ENCODE data around the gene LMTK3.
"Not testable (repeated sequence)": the region's sequence is repeated elsewhere in the genome, so short reads cannot be mapped to it uniquely, and the experiment has no call there.

LMTK3 gene

DNA sequence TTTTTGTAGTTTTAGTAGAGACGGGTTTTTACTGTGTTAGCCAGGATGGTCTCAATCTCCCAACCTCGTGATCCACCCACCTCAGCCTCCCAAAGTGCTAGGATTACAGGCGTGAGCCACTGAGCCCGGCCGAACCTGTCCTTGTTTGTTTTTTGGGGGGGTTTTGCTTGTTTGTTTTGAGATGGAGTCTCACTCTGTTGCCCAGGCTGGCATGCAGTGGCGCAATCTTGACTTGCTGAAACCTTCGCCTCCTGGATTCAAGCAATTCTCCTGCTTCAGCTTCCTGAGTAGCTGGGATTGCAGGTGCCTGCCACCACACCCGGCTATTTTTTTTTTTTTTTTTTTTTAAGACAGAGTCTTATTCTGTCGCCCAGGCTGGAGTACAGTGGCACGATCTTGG, 24.9 kb downstream of the LMTK3 start:
- DNase-seq (ENCODE audit: low spot score): not testable (repeated sequence)

DNA sequence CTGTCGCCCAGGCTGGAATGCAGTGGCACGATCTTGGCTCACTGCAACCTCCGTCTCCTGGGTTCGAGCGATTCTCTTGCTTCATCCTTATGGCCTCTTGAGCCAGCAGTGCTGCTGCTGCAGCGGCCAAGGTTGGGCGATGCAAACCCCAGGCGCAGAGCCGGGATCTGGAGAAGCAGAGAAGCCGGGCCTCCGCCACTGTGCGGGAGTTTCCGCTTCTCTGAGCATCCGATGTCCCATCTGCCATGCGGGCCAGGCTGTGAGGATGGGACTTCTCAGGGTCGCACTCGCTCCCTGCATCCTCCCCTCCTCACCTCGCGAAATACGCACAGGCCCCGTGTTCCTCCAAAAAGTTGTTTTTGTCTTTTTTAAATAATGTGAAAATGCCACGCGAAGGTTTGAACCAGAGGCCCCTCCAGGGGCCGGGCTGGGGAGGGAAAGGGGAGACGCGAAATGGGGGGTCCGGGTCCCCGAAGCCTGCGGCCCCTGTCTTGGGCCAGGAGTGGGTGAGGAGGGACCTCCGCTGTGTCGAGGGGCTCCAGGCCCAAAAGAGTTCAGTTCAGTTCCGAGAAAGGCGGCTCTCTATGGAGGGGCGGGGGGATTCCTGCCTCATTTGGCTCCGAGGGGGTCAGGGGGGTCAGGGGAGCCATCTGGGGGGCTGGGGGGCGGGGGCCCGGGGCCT, 26.6 kb downstream of the LMTK3 start:
- DNase-seq (ENCODE audit: low spot score): no peak

DNA sequence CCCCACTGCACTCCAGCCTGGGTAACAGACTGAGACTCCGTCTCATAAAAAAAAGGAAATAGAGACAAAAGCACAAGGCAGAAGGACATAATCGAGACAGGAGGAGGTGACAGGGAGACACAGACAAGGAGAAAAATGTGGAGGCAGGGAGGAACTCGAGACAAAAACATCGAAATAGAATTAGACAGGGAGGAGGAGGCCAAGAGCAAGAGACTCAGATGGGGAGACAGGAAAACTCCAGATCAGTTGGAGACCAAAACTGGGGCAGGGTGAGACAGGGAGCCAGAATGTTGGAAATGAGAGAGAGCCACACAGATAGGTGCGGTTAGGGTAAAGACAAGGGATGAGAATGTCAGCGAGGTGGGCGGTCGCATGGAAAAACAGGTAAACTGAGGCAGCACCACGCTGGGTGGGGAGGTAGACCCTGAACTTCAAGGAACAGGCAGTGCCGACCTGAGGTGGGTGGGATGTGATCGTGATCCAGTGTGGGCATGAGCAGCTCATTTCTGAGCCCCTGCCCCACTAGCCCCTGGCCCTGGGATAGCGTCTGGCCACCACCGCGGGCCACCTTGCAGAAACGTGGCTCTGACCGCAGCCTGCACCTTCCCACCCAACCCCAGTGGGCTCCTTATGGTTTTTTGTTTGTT, 27.3 kb downstream of the LMTK3 start:
- no peak for DNase-seq (ENCODE audit: low spot score)

DNA sequence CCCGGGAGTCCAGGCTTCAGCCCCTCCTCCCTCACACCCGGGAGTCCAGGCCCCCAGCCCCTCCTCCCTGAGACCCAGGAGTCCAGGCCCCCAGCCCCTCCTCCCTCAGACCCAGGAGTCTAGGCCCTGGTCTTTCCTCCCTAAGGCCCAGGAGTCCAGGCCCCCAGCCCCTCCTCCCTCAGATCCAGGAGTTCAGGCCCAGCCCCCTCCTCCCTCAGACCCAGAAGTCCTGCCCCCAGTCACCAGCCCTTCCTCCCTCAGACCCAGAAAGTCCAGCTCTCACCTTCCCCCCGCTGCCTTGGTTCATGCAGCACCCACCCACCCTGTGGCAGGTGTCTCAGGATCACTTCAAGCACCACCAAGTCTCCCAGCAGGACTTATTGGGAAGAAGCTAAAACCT, 28.3 kb downstream of the LMTK3 start:
- no peak for DNase-seq (ENCODE audit: low spot score)

DNA sequence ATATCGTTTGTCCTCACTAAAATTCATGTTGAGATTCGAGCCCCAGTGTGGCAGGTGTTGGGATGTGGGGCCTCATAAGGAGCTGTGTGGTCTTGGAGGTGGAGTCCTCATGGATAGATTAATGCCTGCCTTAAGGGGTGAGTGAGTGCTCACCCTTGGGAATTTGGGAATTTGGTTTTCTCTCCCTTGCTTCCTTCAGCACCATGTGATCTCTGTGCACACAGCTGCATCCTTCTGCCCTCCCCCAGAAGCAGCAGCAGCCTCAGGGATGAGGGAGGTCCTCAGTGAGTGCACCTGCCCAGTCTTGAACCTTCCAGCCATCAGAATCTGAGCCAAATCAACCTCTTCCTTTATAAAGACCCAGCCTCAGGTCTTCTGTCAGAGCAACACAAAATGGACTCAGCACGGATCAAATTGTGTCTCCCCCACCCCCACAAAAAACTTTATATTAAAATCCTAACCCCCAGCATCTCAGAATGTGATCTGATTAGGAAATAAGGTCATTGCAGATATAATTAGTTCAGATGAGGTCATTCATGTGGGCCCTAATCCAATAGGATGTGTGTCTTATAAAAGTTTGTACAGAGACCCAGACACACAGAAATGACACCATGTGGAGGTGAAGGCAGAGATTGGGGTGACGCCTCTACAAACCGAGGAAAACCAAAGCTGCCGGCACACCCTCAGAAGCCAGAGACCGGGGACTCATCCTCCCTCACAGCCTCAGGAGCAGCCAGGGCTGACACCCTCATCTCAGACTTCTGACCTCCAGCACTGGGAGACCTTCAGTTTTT, 29.6 kb downstream of the LMTK3 start:
- no peak for DNase-seq (ENCODE audit: low spot score)

DNA sequence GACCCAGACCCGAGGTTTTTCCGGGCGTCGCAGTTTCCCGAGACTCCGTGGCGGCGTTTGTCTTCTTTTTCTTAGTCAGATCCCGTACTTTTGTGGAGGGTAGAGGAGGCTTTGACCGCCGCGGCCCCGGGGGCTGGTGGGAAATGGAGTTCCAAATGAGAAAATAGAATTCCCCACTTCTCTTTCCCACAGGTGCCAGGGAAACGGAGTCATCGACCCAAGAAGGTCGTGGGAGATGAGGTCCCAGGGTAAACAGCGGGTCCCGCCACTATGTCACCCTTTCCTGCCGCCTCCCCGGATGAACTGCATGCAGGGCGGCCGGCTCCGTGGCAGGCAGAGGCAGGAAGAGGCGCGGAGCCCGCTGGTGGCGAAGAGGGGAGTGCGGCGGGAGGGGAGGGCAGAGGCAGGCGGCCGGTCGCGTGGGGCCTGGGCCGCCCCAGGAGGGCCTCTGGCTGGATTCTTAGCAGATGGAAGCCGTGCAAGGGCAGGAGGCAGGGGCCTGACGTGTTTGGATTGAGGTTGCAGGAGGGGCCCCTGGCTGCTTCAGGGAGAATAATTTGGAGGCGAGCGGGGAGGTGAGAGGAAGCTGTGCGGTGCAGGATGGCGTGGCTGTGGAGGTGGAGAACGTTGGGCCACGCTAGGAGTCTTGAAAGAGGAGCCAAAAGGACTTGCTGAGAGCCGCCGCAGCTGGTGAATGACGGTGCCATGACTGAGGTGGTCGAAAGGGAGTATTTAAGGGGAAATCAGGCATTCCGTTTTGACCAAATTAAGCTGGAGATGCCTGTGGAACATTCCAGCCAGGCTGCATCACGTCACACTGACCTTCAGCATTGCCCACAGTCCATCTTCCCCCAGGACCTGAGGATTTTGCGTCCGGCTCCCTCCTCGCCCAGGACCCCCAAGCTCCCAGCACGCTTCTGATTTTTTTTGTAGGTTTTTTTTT, 30.8 kb downstream of the LMTK3 start:
- peak; percentile 31 for DNase-seq (ENCODE audit: low spot score)

DNA sequence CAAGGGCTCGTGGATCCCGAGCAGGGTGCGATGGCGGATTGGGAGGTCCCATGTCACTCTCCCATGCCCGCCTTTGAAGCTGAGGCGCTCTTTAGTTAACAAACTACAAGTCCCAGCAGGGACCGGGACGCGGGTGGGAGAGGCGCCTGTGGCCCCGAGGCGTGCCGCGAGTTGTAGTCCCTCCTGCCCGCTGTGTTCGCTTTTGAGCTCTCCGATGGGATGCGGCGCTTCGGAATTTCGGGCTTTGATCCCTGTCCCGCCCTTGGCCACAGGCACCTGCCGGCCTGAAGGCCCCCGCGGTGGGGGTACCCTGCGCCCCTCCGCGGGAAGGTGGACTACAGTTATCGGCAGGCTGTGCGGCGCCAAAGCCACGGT, 31.5 kb downstream of the LMTK3 start:
- DNase-seq (ENCODE audit: low spot score): no peak

DNA sequence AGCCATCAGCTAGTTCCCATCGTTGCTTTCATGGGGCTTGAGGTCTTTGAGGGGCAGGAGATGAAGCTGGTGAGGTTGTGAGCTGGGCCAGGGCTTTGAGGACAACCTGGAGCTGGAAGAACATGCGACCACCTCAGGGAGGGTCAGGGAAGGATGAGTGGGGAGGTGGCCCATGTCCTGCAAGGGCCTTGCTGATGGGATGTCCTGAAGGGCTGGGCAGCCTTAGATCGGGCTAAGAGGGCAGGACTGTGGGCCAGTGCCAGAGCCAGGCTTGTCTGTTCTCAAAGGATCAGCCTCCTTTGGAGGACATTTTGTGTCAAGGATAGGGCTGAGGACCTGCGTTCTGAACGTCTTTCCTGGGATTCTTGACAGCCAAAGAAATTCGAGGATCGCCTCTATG, 31.9 kb downstream of the LMTK3 start:
- DNase-seq (ENCODE audit: low spot score): no peak

DNA sequence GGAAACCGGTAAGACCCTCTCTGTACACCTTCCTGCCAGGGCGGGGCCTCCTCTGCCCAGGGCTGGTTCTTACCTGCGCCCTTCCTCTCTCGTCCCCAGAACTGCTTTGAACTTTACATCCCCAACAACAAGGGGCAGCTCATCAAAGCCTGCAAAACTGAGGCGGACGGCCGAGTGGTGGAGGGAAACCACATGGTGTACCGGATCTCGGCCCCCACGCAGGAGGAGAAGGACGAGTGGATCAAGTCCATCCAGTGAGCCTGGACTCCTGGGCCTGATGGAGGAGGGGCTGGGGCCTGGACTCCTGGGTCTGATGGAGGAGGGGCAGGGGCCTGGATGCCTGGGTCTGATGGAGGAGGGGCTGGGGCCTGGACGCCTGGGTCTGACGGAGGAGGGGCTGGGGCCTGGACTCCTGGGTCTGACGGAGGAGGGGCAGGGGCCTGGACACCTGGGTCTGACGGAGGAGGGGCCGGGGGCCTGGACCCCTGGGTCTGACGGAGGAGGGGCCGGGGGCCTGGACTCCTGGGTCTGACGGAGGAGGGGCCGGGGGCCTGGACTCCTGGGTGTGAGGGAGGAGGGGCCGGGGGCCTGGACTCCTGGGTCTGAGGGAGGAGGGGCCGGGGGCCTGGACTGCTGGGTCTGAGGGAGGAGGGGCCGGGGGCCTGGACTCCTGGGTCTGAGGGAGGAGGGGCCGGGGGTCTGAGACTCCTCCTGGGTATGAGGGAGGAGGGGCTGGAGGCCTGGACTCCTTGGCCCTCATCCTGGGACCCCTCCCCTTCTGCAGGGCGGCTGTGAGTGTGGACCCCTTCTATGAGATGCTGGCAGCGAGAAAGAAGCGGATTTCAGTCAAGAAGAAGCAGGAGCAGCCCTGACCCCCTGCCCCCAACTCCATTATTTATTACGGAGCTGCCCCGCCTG, 33.0 kb downstream of the LMTK3 start:
- no peak for DNase-seq (ENCODE audit: low spot score)

DNA sequence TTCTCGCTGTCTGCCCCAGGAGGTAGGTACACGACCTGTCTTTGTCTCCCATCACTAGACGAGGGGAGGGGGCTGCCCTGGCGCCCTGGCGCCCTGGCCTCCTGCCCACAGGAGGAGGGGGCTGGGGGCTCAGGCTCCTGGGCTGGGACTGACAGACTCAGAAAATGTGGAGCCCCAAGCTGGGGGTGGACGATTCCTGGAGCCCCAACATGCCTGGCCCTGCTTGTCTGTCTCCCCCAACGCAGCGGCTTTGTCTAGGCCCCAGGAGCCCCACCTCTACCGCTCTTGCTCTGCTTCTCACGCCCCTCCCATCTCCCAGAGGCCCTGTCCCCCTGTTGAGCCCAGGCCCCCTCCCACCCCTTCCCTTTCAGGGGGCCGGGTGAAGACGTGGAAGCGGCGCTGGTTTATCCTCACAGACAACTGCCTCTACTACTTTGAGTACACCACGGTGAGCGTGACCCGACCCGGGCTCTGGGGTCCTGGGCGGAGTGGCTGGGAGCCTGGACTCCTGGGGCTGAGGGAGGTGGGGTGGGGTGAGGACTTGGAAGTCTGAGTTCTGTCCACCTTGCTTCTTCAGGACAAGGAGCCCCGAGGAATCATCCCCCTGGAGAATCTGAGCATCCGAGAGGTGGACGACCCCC, 33.8 kb downstream of the LMTK3 start:
- no peak for DNase-seq (ENCODE audit: low spot score)

DNA sequence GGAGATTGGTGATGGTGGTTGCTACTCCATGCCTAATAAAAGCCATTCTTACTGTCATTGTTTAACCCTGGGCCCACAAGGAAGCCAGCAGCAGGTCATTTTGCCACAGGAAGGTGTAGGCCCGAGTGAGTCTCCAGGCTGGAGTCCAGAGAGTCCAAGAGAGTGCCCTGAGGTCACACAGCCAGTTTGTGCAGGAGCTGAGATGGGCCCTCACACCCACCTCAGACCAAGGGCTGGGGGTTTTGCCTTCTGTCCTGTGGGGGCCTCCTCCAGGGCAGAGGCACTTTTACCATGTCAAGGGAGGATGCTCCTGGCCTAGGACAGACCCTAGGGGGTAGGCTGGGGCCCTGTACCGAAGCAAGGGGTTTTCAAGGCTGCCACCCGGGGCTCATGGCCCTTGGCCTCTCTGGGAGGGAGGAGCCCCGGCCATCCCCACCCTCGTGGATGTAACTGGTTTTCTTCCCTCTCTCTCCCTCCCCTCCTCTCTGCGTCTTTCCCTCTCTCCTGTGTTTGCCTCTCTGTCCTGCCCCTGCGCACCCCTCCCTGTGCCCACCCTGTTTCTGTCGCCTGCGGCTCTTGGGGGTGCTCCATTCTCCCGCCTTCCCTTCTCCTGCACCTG, 34.5 kb downstream of the LMTK3 start:
- no peak for DNase-seq (ENCODE audit: low spot score)

DNA sequence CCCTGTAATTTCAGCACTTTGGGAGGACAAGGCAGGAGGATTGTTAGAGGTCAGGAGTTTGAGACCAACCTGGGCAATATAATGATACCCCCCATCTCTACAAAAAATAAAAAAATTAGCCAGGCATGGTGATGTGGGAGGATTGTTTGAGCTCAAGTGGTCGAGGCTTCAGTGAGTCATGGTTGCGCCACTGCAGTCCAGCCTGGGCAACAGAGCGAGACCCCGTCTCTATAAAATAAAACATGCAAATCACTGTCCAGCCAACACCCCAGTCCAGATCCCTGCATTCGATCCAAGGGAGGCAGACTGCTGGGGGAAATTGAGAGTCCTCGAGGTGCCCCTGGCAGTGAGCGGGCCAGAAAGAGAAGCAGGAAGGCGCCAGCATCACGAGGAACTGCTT, 35.5 kb downstream of the LMTK3 start:
- no peak for DNase-seq (ENCODE audit: low spot score)

DNA sequence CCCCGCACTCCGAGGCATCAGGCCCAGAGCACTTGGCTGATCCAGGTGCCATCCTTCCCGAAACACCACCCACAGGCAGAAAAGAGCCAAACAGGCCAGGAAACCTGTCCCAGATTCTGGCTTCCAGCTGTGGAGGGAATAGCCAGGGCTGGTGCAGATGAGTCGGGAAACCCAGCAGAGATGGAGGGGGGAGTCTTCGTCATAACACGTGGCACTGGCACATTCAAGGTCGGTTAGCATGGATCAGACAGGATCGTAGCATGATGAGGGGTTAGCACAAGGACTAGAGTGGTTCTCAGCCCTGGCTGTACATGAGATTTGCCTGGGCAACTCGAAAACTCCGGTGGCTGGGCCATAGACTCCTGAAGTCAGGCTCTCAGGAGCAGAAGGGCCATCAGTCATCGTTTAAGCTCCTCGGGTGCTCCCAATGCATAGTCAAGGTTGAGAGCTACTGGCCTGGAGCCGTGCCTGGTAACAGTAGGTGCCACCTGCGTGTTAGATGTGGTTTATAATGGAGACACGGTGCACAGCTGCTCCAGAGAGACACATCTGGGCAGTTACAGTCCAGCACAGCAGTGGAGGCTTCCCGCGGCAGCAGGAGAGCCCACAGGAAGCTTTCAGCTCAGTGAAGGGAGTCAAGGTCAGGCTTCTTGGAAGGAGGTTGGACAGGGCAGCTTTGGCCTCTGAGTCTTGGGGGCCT, 36.1 kb downstream of the LMTK3 start:
- no peak for DNase-seq (ENCODE audit: low spot score)

DNA sequence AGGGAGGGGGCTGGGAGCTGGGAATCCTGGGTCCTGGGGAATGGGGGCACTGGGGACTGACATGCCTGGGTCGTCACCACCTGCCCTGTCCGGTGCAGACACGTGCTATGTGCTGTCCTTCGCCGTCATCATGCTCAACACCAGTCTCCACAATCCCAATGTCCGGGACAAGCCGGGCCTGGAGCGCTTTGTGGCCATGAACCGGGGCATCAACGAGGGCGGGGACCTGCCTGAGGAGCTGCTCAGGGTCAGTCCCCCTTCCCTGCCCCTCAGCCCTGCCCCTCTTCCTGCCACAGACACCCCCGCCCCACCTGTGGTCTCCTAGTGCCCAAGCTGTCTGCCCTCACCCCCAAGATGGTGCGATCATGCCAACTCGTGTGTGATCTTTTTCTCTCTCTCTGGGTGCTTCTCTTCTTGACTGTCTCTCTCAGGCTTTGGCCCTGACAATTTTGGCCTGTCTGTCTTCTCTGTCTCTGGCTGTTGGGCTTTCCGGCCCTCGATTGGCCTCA, 37.5 kb downstream of the LMTK3 start:
- no peak for DNase-seq (ENCODE audit: low spot score)

DNA sequence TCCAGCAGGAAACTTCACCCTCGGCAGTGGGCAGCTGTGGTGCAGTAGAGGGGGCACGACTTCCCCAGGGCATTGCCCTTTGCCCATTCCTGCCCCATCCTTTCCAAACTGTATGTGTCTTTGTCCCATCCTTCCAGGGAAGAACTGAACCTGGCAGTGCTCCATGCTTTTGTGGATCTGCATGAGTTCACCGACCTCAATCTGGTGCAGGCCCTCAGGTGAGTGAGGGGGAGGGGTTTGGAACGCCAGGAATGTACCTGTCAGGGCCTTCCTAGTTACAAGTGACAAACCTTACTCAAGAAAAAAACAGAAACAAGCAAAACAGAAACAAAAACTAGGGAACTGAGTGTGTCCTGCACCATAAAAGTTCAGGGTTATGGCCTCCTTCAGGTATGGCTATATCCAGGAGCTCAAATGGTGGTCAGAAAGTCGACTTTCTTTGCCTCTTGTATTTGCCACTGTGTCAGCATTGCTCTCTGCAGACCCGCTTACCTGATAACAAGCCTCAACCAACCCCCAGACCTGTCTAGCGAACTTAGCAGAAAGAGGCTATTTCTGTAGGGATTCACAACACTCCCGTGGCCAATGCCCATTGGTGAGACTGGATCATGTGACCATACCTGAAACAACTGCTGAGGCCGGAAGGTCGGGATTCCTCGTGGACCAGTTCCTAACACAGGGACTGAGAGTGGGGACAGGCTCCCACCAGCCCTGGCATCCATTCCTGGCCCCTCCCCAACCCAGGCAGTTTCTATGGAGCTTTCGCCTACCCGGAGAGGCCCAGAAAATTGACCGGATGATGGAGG, 38.3 kb downstream of the LMTK3 start:
- DNase-seq (ENCODE audit: low spot score): no peak

DNA sequence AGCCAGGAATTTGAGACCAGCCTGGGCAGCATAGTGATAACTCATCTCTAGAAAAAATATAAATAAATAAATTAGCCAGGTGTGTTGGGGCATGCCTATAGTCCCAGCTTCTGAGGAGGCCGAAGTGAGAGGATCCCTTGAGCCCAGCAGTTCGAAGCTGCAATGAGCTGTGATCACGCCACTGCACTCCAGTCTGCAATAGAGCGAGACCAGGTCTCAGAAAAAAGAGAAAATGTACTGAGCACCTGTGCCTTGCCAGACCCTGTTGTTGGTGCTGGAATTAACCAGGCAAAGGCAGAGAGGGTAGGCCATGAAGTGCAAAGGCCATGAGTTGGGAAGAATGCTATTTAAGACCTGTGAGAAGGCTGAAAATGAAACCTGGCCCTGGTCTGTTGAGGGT, 39.8 kb downstream of the LMTK3 start:
- no peak for DNase-seq (ENCODE audit: low spot score)

DNA sequence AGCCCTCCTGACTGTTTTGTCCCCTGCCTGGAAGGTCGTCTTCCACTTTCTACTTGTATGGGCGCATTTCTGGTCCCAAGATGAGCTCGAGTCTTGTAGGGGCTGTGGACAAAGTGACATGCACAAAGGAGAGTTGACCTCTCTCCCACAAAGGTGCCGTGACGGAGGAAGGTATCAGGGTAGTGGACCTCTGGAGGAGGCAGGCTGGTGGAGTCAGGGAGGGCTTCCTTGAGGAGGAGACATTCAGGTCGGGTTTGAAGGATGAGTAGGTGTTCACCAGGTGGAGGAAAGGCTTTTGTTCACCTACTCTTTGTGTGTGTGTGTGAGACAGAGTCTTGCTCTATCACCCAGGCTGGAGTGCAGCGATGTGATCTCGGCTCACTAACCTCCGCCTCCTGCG, 40.8 kb downstream of the LMTK3 start:
- DNase-seq (ENCODE audit: low spot score): no peak

DNA sequence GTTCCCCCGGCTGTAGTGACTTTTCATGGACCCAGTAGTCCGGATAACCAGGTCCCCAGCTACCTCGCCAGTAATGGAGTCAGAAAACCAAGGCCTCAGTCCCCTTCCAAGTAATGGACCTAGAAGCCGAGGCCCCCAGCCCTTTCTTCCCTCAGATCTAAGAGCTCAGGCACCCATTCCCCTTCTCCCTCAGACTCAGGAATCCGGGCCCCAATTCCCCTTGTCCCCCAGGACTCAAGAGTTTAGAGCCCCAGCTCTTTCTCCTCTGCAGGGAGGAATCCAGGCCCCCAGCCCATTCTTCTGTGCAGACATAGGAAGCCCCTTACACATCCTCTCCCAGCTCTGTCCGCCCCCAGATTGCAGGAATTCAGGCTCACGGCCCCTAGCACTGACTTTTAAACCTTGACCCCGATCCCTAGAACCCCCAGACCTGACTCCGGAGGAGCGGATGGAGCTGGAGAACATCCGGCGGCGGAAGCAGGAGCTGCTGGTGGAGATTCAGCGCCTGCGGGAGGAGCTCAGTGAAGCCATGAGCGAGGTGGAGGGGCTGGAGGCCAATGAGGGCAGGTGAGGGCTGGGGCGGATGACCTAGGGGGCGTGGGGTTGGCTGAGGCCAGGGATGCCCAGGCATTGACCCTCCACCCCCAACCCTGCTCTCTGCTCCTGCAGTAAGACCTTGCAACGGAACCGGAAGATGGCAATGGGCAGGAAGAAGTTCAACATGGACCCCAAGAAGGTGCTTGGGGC, 41.5 kb downstream of the LMTK3 start:
- DNase-seq (ENCODE audit: low spot score): no peak
